A673 (cell line): Measurements from ENCODE around the gene ATRIP. TPM values are rescaled to one million over a fixed set of nuclear protein-coding genes. Genes with fewer than 3 reads are reported as not detected.

ENCODE experiments used
- BruUV-seq: library from RNA; stranded (reverse); fragments of 400-500 nt; replicated peaks from 2 replicates; lab custom pipeline; 2021; lab: Mats Ljungman, UMichigan
- CTCF ChIA-PET: fragments of 300-600 bp; sonication (Branson Sonifier 250); formaldehyde crosslinking; loops from one replicate; lab custom pipeline; 2022; ENCODE audit warnings: antibody characterized with exemption; lab: Charles Lee
- POLR2A ChIA-PET: fragments of 300-600 bp; sonication (Branson Sonifier 250); formaldehyde crosslinking; loops from one replicate; lab custom pipeline; 2022; ENCODE audit warnings: antibody characterized with exemption; ENCODE audit not compliant: low non-redundant PET; lab: Charles Lee
- DNase-seq: peaks from one replicate; pipeline ENCODE4 v3.0.0-alpha.2; 2015; ENCODE audit warnings: low spot score
- H3K27ac ChIP-seq: fragments of 200-600 bp; sonication (generic); 2 replicates; pipeline ENCODE4 v1.5.1; 2016; ENCODE audit warnings: mixed run types, low read depth, mild to moderate bottlenecking, mixed read lengths, antibody characterized with exemption, low read length; ENCODE audit not compliant: poor library complexity, severe bottlenecking
- H3K27me3 ChIP-seq: fragments of 200-600 bp; sonication (generic); replicated peaks from 2 replicates; pipeline ENCODE4 v1.6.1; 2017; ENCODE audit warnings: mixed run types, low read depth, mild to moderate bottlenecking, mixed read lengths, antibody characterized with exemption, low read length; ENCODE audit not compliant: insufficient read depth, poor library complexity
- H3K36me3 ChIP-seq: fragments of 200-600 bp; sonication (generic); 2 replicates; pipeline ENCODE4 v1.6.1; 2016; ENCODE audit warnings: mixed run types, mild to moderate bottlenecking, mixed read lengths, antibody characterized with exemption, low read length; ENCODE audit not compliant: insufficient read depth, poor library complexity, severe bottlenecking
- H3K4me1 ChIP-seq: fragments of 200-600 bp; sonication (generic); 2 replicates; pipeline ENCODE4 v1.6.1; 2017; ENCODE audit warnings: mixed run types, mild to moderate bottlenecking, mixed read lengths, antibody characterized with exemption, low read length; ENCODE audit not compliant: insufficient read depth, poor library complexity, severe bottlenecking
- H3K4me3 ChIP-seq: fragments of 200-600 bp; sonication (generic); 2 replicates; pipeline ENCODE4 v1.5.1; 2016; ENCODE audit warnings: low read depth, mixed run types, mild to moderate bottlenecking, mixed read lengths, low read length; ENCODE audit not compliant: poor library complexity, severe bottlenecking
- H3K9me3 ChIP-seq: fragments of 200-600 bp; sonication (generic); 2 replicates; pipeline ENCODE4 v1.6.1; 2016; ENCODE audit warnings: mixed run types, low read depth, mild to moderate bottlenecking, mixed read lengths, antibody characterized with exemption, low read length; ENCODE audit not compliant: poor library complexity, severe bottlenecking
- EZH2 ChIP-seq: fragments of 200-600 bp; sonication (generic); IDR thresholded peaks from 2 replicates; pipeline ENCODE4 v1.6.1; 2017; ENCODE audit warnings: borderline replicate concordance, low read depth, mild to moderate bottlenecking, mixed read lengths, antibody characterized with exemption, low read length; ENCODE audit not compliant: poor library complexity, severe bottlenecking
- intact Hi-C: fragments of 100-400 bp; cut with micrococcal nuclease; formaldehyde crosslinking; loops from one replicate; pipeline ENCODE4 v1.10.0; 2022; ENCODE audit not compliant: unreplicated experiment
- total RNA-seq: library from RNA; stranded (reverse); gene quantifications from 2 replicates; pipeline ENCODE4 v1.2.3, GENCODE V29; 2021
- TF ChIP-seq, protein P1 (sequence below): fragments of 300-800, 200-600 bp; sonication (generic); conservative IDR thresholded peaks from 2 replicates; pipeline ENCODE4 v1.5.1; 2017; ENCODE audit warnings: low read depth, mild to moderate bottlenecking, antibody characterized with exemption, low read length, moderate library complexity, mixed read lengths

The ATRIP gene
- total RNA-seq, 1 experiment from 2014 or later, result 9.7 TPM

DNA sequence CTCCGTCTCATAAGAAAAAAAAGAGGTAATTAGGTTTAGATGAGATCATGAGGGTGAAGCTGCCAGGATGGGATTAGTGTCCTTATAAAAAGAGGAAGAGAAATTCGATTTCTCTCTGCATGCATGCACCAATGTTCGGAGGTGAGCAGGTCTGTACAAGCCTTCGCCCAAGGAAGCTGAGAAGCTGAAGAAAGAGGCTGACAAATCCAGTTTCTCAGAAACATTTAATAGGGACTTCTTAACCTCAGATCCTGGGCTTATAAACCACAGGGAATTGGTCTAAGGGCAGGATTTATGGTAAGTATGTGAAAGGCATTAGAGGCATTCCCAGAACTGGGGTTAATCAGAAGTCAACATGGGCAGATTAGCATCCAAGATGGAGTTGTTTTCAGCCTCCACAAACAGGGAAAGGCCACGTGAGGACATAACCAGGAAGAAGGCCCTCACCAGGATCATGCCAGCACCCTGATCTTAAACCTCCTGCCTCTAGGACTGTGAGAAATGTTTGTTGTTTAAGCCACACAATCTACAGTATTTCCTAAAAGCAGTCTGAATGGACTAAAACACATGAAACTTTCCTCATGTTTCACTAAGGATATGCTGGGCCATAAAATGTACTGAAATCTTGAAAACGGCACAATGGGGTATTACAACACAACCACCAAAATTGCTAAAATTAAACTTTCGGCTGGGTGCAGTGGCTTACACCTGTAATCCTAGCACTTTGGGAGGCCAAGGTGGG lies 46.1 kb downstream of the ATRIP start:
- H3K9me3 ChIP-seq, result no peaks in the 10 kb centered on the region
- H3K36me3 ChIP-seq, result no peaks in the 10 kb centered on the region
- no peak overlapping the region for H3K27ac ChIP-seq
- ChIA-PET POLR2A (no interaction called here), CTCF (no interaction called here)
- H3K4me3 ChIP-seq, result no peak overlapping the region
- no peaks in the 10 kb centered on the region for H3K27me3 ChIP-seq
- H3K4me1 ChIP-seq, result no peaks in the 10 kb centered on the region
- no peak for DNase-seq
- intact Hi-C loops, result no loop called here
- BruUV-seq, result no TSS peak
- TF ChIP-seq, protein P1, sequence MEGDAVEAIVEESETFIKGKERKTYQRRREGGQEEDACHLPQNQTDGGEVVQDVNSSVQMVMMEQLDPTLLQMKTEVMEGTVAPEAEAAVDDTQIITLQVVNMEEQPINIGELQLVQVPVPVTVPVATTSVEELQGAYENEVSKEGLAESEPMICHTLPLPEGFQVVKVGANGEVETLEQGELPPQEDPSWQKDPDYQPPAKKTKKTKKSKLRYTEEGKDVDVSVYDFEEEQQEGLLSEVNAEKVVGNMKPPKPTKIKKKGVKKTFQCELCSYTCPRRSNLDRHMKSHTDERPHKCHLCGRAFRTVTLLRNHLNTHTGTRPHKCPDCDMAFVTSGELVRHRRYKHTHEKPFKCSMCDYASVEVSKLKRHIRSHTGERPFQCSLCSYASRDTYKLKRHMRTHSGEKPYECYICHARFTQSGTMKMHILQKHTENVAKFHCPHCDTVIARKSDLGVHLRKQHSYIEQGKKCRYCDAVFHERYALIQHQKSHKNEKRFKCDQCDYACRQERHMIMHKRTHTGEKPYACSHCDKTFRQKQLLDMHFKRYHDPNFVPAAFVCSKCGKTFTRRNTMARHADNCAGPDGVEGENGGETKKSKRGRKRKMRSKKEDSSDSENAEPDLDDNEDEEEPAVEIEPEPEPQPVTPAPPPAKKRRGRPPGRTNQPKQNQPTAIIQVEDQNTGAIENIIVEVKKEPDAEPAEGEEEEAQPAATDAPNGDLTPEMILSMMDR, result no peak
- no peak for TF ChIP-seq EZH2

DNA sequence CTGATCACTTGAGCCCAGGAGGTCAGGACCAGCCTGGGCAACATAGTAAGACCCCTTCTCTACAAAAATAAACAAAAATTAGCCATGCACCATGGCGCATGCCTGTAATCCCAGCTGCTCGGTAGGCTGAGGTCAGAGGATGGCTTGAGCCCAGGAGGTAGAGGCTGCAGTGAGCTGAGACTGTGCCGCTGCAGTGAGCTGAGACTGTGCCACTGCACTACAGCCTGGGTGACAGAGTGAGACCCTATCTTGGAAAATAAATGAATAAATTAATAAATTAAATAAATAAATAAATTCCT lies 46.6 kb downstream of the ATRIP start:
- no peak for DNase-seq
- Histone ChIP-seq H3K4me3 (no peak overlapping the region), H3K27ac (no peak overlapping the region), H3K9me3 (no peaks in the 10 kb centered on the region), H3K4me1 (no peaks in the 10 kb centered on the region), H3K27me3 (no peaks in the 10 kb centered on the region), H3K36me3 (no peaks in the 10 kb centered on the region)
- POLR2A ChIA-PET, result no interaction called here
- BruUV-seq, result no TSS peak
- intact Hi-C loops, result no loop called here
- CTCF ChIA-PET, result no interaction called here
- TF ChIP-seq, protein P1, result no peak
- no peak for TF ChIP-seq EZH2

DNA sequence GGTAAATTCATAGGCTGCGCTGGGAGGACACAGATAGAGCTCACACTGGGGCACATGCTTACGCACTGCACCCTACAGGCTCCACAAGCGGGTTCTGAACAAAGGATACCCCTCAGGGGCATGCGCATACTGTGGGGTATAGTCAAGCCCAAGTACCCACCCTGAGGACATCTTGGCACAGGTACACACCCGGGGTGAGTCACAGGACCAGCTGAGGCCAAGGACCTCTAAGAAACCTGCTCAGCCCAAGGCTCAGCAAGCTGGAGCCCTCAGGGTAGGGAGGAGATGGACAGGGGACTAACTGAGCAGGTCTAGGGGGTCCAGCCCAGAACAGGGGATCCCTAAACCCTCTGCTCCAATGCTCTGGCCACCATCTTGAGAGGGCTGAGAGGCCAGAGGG lies 54.1 kb downstream of the ATRIP start:
- CTCF ChIA-PET, result no interaction called here
- intact Hi-C loops, result no loop called here
- no peaks in the 10 kb centered on the region for H3K9me3 ChIP-seq
- H3K27me3 ChIP-seq, result no peaks in the 10 kb centered on the region
- H3K4me3 ChIP-seq, result no peak overlapping the region
- no peak overlapping the region for H3K27ac ChIP-seq
- BruUV-seq, result no TSS peak
- no peaks in the 10 kb centered on the region for H3K36me3 ChIP-seq
- POLR2A ChIA-PET, result no interaction called here
- peaks cover 5% of the 10 kb centered on the region for H3K4me1 ChIP-seq
- TF ChIP-seq EZH2, result no peak
- TF ChIP-seq, protein P1, result no peak
- DNase-seq, result no peak
